ENCODE measurements around the gene HMGXB3. TPM values are rescaled to one million over a fixed set of nuclear protein-coding genes. Genes with fewer than 3 reads are reported as not detected.

The HMGXB3 gene
- total RNA-seq, 4 donors from 2014 or later = 35.5 to 70.2 (median 41.1) TPM

GRCh38 chr5:150085191-150085912, 84.8 kb downstream of the HMGXB3 start:
- peaks cover 0 to 5% of the 10 kb centered on the region in 2 donors for H3K4me1 ChIP-seq
- no peak for DNase-seq
- intact Hi-C loops (cut with DNase I) = no loop called here
- H3K27ac ChIP-seq = no peak overlapping the region
- no peak for TF ChIP-seq POLR2A (IDR thresholded peaks at IDR 0.05)
- TF ChIP-seq, protein P1, sequence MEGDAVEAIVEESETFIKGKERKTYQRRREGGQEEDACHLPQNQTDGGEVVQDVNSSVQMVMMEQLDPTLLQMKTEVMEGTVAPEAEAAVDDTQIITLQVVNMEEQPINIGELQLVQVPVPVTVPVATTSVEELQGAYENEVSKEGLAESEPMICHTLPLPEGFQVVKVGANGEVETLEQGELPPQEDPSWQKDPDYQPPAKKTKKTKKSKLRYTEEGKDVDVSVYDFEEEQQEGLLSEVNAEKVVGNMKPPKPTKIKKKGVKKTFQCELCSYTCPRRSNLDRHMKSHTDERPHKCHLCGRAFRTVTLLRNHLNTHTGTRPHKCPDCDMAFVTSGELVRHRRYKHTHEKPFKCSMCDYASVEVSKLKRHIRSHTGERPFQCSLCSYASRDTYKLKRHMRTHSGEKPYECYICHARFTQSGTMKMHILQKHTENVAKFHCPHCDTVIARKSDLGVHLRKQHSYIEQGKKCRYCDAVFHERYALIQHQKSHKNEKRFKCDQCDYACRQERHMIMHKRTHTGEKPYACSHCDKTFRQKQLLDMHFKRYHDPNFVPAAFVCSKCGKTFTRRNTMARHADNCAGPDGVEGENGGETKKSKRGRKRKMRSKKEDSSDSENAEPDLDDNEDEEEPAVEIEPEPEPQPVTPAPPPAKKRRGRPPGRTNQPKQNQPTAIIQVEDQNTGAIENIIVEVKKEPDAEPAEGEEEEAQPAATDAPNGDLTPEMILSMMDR (IDR thresholded peaks at IDR 0.05) = no peak
- no peaks in the 10 kb centered on the region for H3K27me3 ChIP-seq
- no peaks in the 10 kb centered on the region for H3K36me3 ChIP-seq
- WGBS, 2 donors = 81 to 88% methylated on average over 7 of the region's 7 CpGs
- H3K9me3 ChIP-seq = no peaks in the 10 kb centered on the region
- H3K4me3 ChIP-seq (replicated peaks in 1 of 3) = no peak overlapping the region

DNA sequence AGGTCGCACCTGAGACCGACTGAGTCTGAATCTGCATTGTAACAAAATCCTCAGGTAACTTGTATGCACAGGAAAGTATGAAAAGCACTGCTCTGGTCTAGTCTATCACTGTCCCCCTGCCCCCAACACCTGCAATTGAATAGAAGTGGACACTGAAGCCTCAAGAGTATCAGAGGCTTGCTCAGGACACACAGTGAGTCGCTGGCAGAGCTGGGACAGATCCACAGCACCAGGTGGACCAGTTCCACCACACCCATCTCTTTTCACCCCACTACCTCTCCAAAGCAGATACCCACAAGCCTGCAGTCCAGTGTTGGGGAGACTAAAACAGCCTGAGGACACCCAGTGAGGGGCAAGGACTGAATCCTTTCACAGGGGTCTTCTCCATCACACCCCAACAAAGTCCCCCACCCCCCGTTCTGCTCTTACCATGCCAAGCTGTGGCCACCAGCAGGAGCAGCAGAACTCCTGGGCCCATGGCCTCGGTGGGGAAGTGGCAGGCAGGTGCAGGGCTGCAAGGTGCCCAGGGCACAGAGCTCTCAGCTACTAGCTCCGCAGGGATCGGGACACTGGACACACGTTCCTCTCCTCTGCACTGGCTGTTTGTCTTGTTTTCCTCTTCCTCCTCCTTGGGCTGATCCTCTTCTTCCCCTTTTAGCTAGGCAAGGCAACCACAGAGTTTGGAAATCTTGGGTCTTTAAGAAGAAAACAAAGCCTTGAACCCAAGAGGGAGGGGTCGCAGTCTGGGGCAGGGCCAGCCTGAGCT, 85.6 kb downstream of the HMGXB3 start, which contains the start of gene CSF1R:
TSS of gene CSF1R (minus strand) at position 605 of the 766 bp plus-strand sequence. CDS start at position 478, 127 bp downstream.
- WGBS, 2 donors = 81 to 86% methylated on average over 9 of the region's 9 CpGs
- Histone ChIP-seq H3K4me3 (replicated peaks in 1 of 3) (no peak within 1 kb of the TSS), H3K9me3 (no peaks in the 10 kb centered on the region), H3K27me3 (no peaks in the 10 kb centered on the region), H3K36me3 (no peaks in the 10 kb centered on the region), H3K27ac (no peak within 1 kb of the TSS), H3K4me1 (peaks cover 0 to 5% of the 10 kb centered on the region in 2 donors)
- intact Hi-C loops (cut with DNase I) = no loop called here
- TF ChIP-seq, protein P1 (IDR thresholded peaks at IDR 0.05) = no peak
- TF ChIP-seq POLR2A (IDR thresholded peaks at IDR 0.05) = no peak
- no peak for DNase-seq

DNA sequence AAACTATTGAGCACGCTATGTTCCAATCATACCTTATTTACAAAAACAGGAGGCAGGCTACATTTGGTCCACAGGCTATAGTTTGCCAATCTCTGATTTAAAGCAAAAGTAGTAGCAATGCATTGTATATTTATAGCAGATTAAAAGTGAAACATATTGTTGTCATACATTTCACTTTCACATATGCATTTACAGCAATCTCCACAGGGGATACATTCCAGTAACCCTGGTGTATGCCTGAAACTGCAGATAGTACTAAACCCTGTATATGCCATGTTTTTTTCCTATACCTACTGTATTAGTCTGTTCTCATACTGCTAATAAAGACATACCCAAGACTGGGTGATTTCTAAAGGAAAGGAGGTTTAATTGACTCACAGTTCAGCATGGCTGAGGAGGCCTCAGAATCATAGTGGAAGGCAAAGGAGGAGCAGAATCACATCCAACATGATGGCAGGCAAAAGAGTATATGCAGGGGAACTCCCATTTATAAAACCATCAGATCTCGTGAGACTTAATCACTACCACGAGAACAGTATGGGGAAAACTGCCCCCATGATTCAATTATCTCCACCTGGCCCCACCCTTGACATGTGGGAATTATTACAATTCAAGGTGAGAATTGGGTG, 91.7 kb downstream of the HMGXB3 start:
- DNase-seq = no peak
- WGBS, 2 donors = 78 to 93% methylated on average over 3 of the region's 3 CpGs
- H3K27me3 ChIP-seq = no peaks in the 10 kb centered on the region
- H3K9me3 ChIP-seq = no peaks in the 10 kb centered on the region
- H3K36me3 ChIP-seq = no peaks in the 10 kb centered on the region
- H3K4me3 ChIP-seq (replicated peaks in 1 of 3) = no peak overlapping the region
- H3K27ac ChIP-seq = no peak overlapping the region
- TF ChIP-seq, protein P1 (IDR thresholded peaks at IDR 0.05) = no peak
- no peak for TF ChIP-seq POLR2A (IDR thresholded peaks at IDR 0.05)
- H3K4me1 ChIP-seq = no peaks in the 10 kb centered on the region
- intact Hi-C loops (cut with DNase I) = no loop called here

DNA sequence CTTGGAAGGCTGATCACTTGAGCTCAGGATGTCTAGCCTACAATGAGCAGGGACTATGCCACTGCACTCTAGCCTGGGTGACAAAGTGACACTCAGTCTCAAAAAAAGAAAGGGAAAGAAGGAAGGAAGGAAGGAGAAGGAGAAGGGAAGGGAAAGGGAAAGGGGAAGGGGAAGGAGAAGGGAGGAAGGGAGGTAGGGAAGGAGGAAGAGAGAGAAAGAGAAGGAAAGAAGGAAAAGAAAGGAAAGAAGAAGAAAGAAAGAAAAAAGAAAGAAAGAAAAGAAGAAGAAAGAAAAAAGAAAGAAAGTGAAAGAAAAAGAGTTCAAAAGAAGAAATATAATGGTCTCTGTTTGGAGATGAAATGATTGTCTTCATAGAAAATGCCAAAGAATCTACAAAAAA, 96.6 kb downstream of the HMGXB3 start:
- Histone ChIP-seq H3K4me1 (no peaks in the 10 kb centered on the region), H3K9me3 (no peaks in the 10 kb centered on the region), H3K27me3 (no peaks in the 10 kb centered on the region), H3K36me3 (no peaks in the 10 kb centered on the region), H3K4me3 (replicated peaks in 1 of 3) (no peak overlapping the region), H3K27ac (no peak overlapping the region)
- TF ChIP-seq POLR2A (IDR thresholded peaks at IDR 0.05) = no peak
- TF ChIP-seq, protein P1 (IDR thresholded peaks at IDR 0.05) = no peak
- DNase-seq = no peak
- intact Hi-C loops (cut with DNase I) = no loop called here

Data from thyroid gland (tissue), 4 donors.